ENCODE measurements around the gene HS3ST4. TPM values are rescaled to one million over a fixed set of nuclear protein-coding genes. Genes with fewer than 3 reads are reported as not detected.
"Not testable (repeated sequence)": the region's sequence is repeated elsewhere in the genome, so short reads cannot be mapped to it uniquely, and the experiment has no call there.

HS3ST4 gene
- total RNA-seq, 1 donor from 2014 or later: not detected

GRCh38 chr16:25771216-25771615 is 79.5 kb downstream of the HS3ST4 start:
- Histone ChIP-seq H3K36me3 (ENCODE audit: control insufficient read depth in 3 of 3, insufficient read depth in 3 of 3, low read length in 3 of 3) (no peaks in the 10 kb centered on the region), H3K9ac (ENCODE audit: low read depth in 1 of 3, low read length in 3 of 3) (no peak overlapping the region), H3K4me3 (ENCODE audit: low read length in 3 of 3) (no peak overlapping the region), H3K27ac (ENCODE audit: low read depth, low read length) (no peak overlapping the region), H3K27me3 (ENCODE audit: control insufficient read depth in 3 of 3, insufficient read depth in 3 of 3, low read length in 3 of 3) (no peaks in the 10 kb centered on the region), H3K4me1 (ENCODE audit: control insufficient read depth in 3 of 3, insufficient read depth in 3 of 3, low read length in 3 of 3) (no peaks in the 10 kb centered on the region), H3K9me3 (ENCODE audit: control insufficient read depth in 3 of 3, low read length in 3 of 3) (peaks cover 0 to 2% (median 0%) of the 10 kb centered on the region in 3 donors)

DNA sequence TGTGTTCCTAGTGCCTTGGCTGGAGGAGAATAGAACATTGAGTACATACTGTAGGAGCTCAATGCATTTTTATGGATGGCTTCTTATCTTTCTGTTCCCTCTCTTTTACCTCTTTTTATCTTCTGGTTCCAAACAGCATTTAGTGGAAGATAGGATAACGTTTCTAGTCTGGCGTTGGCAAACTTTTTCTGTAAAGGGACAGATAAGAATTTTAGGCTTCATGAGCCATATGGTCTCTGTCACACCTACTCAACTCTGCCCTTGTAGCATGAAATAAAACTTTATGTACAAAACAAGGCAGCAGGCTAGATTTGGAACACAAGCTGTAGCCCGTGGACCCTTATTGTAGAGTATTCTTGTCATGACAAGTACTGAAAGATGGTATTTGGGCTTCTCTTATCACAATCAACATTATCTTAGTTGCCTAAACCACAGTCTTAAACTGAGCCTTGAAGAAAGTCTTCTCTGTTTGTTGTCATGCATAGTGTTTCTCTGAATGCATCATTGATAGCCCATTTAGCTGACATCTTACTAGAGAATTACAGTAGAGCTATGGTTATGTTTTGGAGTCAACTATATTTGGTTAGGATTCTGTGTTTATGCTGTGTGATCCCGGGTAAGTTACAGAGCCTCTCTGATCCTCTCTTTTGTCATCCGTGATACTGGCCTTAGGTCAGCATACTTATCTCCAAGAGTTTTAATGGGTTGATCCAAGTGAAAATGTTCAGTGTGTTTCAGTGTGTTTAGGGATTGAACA is 80.2 kb downstream of the HS3ST4 start:
- Histone ChIP-seq H3K27ac (ENCODE audit: low read depth, low read length) (no peak overlapping the region), H3K36me3 (ENCODE audit: control insufficient read depth in 3 of 3, insufficient read depth in 3 of 3, low read length in 3 of 3) (no peaks in the 10 kb centered on the region), H3K4me3 (ENCODE audit: low read length in 3 of 3) (no peak overlapping the region), H3K27me3 (ENCODE audit: control insufficient read depth in 3 of 3, insufficient read depth in 3 of 3, low read length in 3 of 3) (no peaks in the 10 kb centered on the region), H3K4me1 (ENCODE audit: control insufficient read depth in 3 of 3, insufficient read depth in 3 of 3, low read length in 3 of 3) (no peaks in the 10 kb centered on the region), H3K9ac (ENCODE audit: low read depth in 1 of 3, low read length in 3 of 3) (no peak overlapping the region), H3K9me3 (ENCODE audit: control insufficient read depth in 3 of 3, low read length in 3 of 3) (peaks cover 0 to 2% (median 0%) of the 10 kb centered on the region in 3 donors)

GRCh38 chr16:25776214-25776613 is 84.5 kb downstream of the HS3ST4 start:
- not testable (repeated sequence) for H3K9me3 ChIP-seq (ENCODE audit: control insufficient read depth in 3 of 3, low read length in 3 of 3); H3K27ac ChIP-seq (ENCODE audit: low read depth, low read length); H3K9ac ChIP-seq (ENCODE audit: low read depth in 1 of 3, low read length in 3 of 3); H3K27me3 ChIP-seq (ENCODE audit: control insufficient read depth in 3 of 3, insufficient read depth in 3 of 3, low read length in 3 of 3); H3K4me3 ChIP-seq (ENCODE audit: low read length in 3 of 3); H3K36me3 ChIP-seq (ENCODE audit: control insufficient read depth in 3 of 3, insufficient read depth in 3 of 3, low read length in 3 of 3); H3K4me1 ChIP-seq (ENCODE audit: control insufficient read depth in 3 of 3, insufficient read depth in 3 of 3, low read length in 3 of 3)

DNA sequence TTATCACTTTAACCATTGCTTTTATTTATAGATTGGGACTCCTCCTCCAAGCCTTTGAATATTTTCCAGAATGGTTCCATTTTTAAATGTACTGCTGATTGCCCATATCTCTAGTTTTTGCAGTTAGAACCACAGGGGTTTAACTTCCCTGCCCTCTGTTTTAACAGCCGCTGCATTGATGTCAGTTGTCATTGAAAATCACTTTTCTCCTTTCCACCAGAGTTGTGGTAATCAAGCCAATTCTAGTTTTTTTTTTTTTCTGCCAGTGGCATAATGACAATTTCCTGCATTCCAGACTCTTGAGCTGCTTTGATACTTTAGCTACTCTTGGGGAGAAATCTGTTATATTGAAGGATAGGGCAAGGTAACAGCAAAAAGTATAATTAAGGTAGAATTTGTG is 91.5 kb downstream of the HS3ST4 start:
- peaks cover 0 to 4% (median 0%) of the 10 kb centered on the region in 3 donors for H3K9me3 ChIP-seq (ENCODE audit: control insufficient read depth in 3 of 3, low read length in 3 of 3)
- H3K4me1 ChIP-seq (ENCODE audit: control insufficient read depth in 3 of 3, insufficient read depth in 3 of 3, low read length in 3 of 3): no peaks in the 10 kb centered on the region
- no peaks in the 10 kb centered on the region for H3K36me3 ChIP-seq (ENCODE audit: control insufficient read depth in 3 of 3, insufficient read depth in 3 of 3, low read length in 3 of 3)
- no peaks in the 10 kb centered on the region for H3K27me3 ChIP-seq (ENCODE audit: control insufficient read depth in 3 of 3, insufficient read depth in 3 of 3, low read length in 3 of 3)
- no peak overlapping the region for H3K27ac ChIP-seq (ENCODE audit: low read depth, low read length)
- H3K4me3 ChIP-seq (ENCODE audit: low read length in 3 of 3): no peak overlapping the region
- no peak overlapping the region for H3K9ac ChIP-seq (ENCODE audit: low read depth in 1 of 3, low read length in 3 of 3)

GRCh38 chr16:25785361-25785760 is 93.6 kb downstream of the HS3ST4 start:
- Histone ChIP-seq H3K9me3 (ENCODE audit: control insufficient read depth in 3 of 3, low read length in 3 of 3) (peaks cover 0 to 4% (median 0%) of the 10 kb centered on the region in 3 donors), H3K9ac (ENCODE audit: low read depth in 1 of 3, low read length in 3 of 3) (no peak overlapping the region), H3K4me3 (ENCODE audit: low read length in 3 of 3) (no peak overlapping the region), H3K27ac (ENCODE audit: low read depth, low read length) (no peak overlapping the region), H3K36me3 (ENCODE audit: control insufficient read depth in 3 of 3, insufficient read depth in 3 of 3, low read length in 3 of 3) (no peaks in the 10 kb centered on the region), H3K27me3 (ENCODE audit: control insufficient read depth in 3 of 3, insufficient read depth in 3 of 3, low read length in 3 of 3) (no peaks in the 10 kb centered on the region), H3K4me1 (ENCODE audit: control insufficient read depth in 3 of 3, insufficient read depth in 3 of 3, low read length in 3 of 3) (no peaks in the 10 kb centered on the region)

- Histone ChIP-seq H3K27me3 (ENCODE audit: control insufficient read depth in 3 of 3, insufficient read depth in 3 of 3, low read length in 3 of 3) (no peaks in the 10 kb centered on the region), H3K27ac (ENCODE audit: low read depth, low read length) (no peak overlapping the region), H3K9ac (ENCODE audit: low read depth in 1 of 3, low read length in 3 of 3) (no peak overlapping the region), H3K4me1 (ENCODE audit: control insufficient read depth in 3 of 3, insufficient read depth in 3 of 3, low read length in 3 of 3) (no peaks in the 10 kb centered on the region), H3K9me3 (ENCODE audit: control insufficient read depth in 3 of 3, low read length in 3 of 3) (peaks cover 0 to 4% (median 0%) of the 10 kb centered on the region in 3 donors), H3K36me3 (ENCODE audit: control insufficient read depth in 3 of 3, insufficient read depth in 3 of 3, low read length in 3 of 3) (no peaks in the 10 kb centered on the region), H3K4me3 (ENCODE audit: low read length in 3 of 3) (no peak overlapping the region)
These were observed 95.0 kb downstream of the HS3ST4 start for GRCh38 chr16:25786748-25787147.

DNA sequence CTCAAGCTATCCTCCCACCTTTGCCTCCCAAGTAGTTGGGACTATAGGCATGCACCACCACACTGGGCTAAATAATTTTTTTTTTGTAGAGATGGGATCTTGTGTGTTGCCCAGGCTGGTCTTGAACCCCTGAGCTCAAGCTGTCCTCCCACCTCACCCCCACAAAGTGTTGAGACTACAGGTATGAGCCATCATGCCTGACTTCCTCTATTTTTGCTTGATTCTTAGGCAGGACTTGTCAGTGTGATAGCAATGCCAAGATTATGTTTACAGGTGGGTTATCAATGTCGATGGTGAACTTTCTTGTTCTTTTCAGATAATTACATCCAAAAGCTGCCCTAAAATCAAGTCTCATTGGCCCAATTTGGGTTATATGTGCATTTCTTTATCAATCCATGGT is 96.9 kb downstream of the HS3ST4 start:
- H3K9ac ChIP-seq (ENCODE audit: low read depth in 1 of 3, low read length in 3 of 3): no peak overlapping the region
- H3K36me3 ChIP-seq (ENCODE audit: control insufficient read depth in 3 of 3, insufficient read depth in 3 of 3, low read length in 3 of 3): no peaks in the 10 kb centered on the region
- H3K9me3 ChIP-seq (ENCODE audit: control insufficient read depth in 3 of 3, low read length in 3 of 3): peaks cover 0 to 4% (median 0%) of the 10 kb centered on the region in 3 donors
- no peaks in the 10 kb centered on the region for H3K4me1 ChIP-seq (ENCODE audit: control insufficient read depth in 3 of 3, insufficient read depth in 3 of 3, low read length in 3 of 3)
- no peak overlapping the region for H3K27ac ChIP-seq (ENCODE audit: low read depth, low read length)
- no peak overlapping the region for H3K4me3 ChIP-seq (ENCODE audit: low read length in 3 of 3)
- H3K27me3 ChIP-seq (ENCODE audit: control insufficient read depth in 3 of 3, insufficient read depth in 3 of 3, low read length in 3 of 3): no peaks in the 10 kb centered on the region

DNA sequence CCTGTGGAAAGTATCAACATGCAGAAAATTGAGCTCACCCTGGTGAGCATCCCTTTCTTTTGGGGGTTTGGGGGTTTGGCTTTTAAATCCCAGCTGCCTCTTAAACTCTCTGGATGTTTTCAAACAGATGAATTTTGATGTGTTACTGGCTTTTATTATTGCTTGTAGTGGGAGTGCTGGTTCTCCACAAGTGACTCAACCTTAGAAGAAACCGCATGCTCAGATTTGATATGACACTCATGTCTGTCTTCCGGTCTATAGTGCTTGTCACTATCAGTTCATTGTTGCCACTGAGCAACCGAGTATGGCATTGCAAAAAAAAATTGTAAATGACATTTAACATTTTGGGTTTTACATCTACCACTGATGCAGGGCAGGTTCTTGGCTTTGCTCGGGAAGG is 104.5 kb downstream of the HS3ST4 start:
- Histone ChIP-seq H3K4me3 (ENCODE audit: low read length in 3 of 3) (no peak overlapping the region), H3K27ac (ENCODE audit: low read depth, low read length) (no peak overlapping the region), H3K36me3 (ENCODE audit: control insufficient read depth in 3 of 3, insufficient read depth in 3 of 3, low read length in 3 of 3) (no peaks in the 10 kb centered on the region), H3K9ac (ENCODE audit: low read depth in 1 of 3, low read length in 3 of 3) (no peak overlapping the region), H3K27me3 (ENCODE audit: control insufficient read depth in 3 of 3, insufficient read depth in 3 of 3, low read length in 3 of 3) (no peaks in the 10 kb centered on the region), H3K9me3 (ENCODE audit: control insufficient read depth in 3 of 3, low read length in 3 of 3) (peaks cover 0 to 3% (median 0%) of the 10 kb centered on the region in 3 donors), H3K4me1 (ENCODE audit: control insufficient read depth in 3 of 3, insufficient read depth in 3 of 3, low read length in 3 of 3) (no peaks in the 10 kb centered on the region)

GRCh38 chr16:25798065-25798464 is 106.3 kb downstream of the HS3ST4 start:
- peaks cover 0 to 3% (median 0%) of the 10 kb centered on the region in 3 donors for H3K9me3 ChIP-seq (ENCODE audit: control insufficient read depth in 3 of 3, low read length in 3 of 3)
- H3K27ac ChIP-seq (ENCODE audit: low read depth, low read length): no peak overlapping the region
- no peak overlapping the region for H3K9ac ChIP-seq (ENCODE audit: low read depth in 1 of 3, low read length in 3 of 3)
- no peaks in the 10 kb centered on the region for H3K36me3 ChIP-seq (ENCODE audit: control insufficient read depth in 3 of 3, insufficient read depth in 3 of 3, low read length in 3 of 3)
- H3K4me3 ChIP-seq (ENCODE audit: low read length in 3 of 3): no peak overlapping the region
- no peaks in the 10 kb centered on the region for H3K27me3 ChIP-seq (ENCODE audit: control insufficient read depth in 3 of 3, insufficient read depth in 3 of 3, low read length in 3 of 3)
- H3K4me1 ChIP-seq (ENCODE audit: control insufficient read depth in 3 of 3, insufficient read depth in 3 of 3, low read length in 3 of 3): no peaks in the 10 kb centered on the region

GRCh38 chr16:25799816-25800215 is 108.1 kb downstream of the HS3ST4 start:
- Histone ChIP-seq H3K4me3 (ENCODE audit: low read length in 3 of 3) (no peak overlapping the region), H3K36me3 (ENCODE audit: control insufficient read depth in 3 of 3, insufficient read depth in 3 of 3, low read length in 3 of 3) (no peaks in the 10 kb centered on the region), H3K27me3 (ENCODE audit: control insufficient read depth in 3 of 3, insufficient read depth in 3 of 3, low read length in 3 of 3) (no peaks in the 10 kb centered on the region), H3K9me3 (ENCODE audit: control insufficient read depth in 3 of 3, low read length in 3 of 3) (peaks cover 0 to 3% (median 0%) of the 10 kb centered on the region in 3 donors), H3K27ac (ENCODE audit: low read depth, low read length) (no peak overlapping the region), H3K4me1 (ENCODE audit: control insufficient read depth in 3 of 3, insufficient read depth in 3 of 3, low read length in 3 of 3) (no peaks in the 10 kb centered on the region), H3K9ac (ENCODE audit: low read depth in 1 of 3, low read length in 3 of 3) (no peak overlapping the region)
